IgD-negative memory B cell (primary cell): ENCODE measurements around the gene PGM2. TPM values are rescaled to one million over a fixed set of nuclear protein-coding genes. Genes with fewer than 3 reads are reported as not detected.

ENCODE experiments used
- H3K27ac Mint-ChIP-seq, 3 donors: one replicate each; pipeline ENCODE4 v1.8.0; 2020 to 2022; ENCODE audit warnings: mild to moderate bottlenecking in 3 of 3, mixed read lengths in 3 of 3, moderate library complexity in 1 of 3
- H3K27me3 Mint-ChIP-seq: one replicate; pipeline ENCODE4 v1.8.0; 2021; ENCODE audit warnings: mixed read lengths
- H3K36me3 Mint-ChIP-seq: one replicate; pipeline ENCODE4 v1.8.0; 2020; ENCODE audit warnings: mild to moderate bottlenecking, mixed read lengths
- H3K4me1 Mint-ChIP-seq, 3 donors: one replicate each; pipeline ENCODE4 v1.8.0; 2020 to 2022; ENCODE audit warnings: mixed read lengths in 3 of 3, mild to moderate bottlenecking in 1 of 3
- H3K4me3 Mint-ChIP-seq, 4 donors: one replicate each; pipeline ENCODE4 v1.8.0; 2020 to 2022; ENCODE audit warnings: mild to moderate bottlenecking in 4 of 4, mixed read lengths in 4 of 4, moderate library complexity in 3 of 4
- H3K9me3 Mint-ChIP-seq, 3 donors: one replicate each; pipeline ENCODE4 v1.8.0; 2020 to 2021; ENCODE audit warnings: mixed read lengths in 3 of 3, mild to moderate bottlenecking in 1 of 3
- polyA plus RNA-seq: library from polyadenylated mRNA; unstranded; fragments of 300-500 nt; fragmentation: Illumina TruSeq; gene quantifications from one replicate; pipeline ENCODE4 v1.2.3, GENCODE V29; 2021

PGM2 gene
- polyA plus RNA-seq, 1 donor from 2014 or later, result 19.8 TPM

DNA sequence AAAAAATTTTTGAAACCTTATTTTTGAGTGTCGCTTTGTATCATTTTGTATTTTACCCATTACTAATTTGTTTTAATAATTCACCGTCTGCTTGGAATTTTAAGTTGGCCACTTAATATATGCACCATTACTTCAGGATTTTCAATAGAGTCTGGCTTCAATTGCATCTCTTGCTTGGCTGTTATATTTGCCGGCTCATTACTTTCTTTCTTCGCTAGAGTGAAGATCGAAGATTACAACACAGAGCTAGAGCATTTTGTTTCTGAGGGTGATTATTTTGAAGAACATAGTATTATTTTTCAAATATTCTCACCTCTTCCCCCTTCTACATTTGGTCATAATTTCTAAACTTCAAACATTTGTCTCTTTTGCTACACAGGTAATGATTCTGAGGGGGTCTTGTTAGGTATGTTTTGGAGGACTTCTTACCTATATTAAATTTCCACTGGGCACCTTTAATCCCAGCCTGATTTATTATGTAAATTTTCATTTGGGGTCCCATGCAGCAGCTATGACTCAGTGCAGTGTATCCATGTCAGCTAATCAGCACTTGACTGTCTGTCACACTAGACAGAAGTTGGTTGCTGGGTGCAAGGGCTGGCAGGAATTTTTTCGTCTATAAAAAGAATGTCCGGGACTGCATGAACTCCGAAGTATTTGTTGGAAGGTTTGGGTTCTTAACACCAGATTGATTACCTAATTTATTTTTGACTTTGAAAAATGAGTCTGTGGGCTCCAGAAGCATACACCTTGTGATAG is 83.0 kb downstream of the PGM2 start:
- Mint-ChIP-seq H3K27me3 (no peaks in the 10 kb centered on the region), H3K4me1 (peaks cover 5 to 16% (median 8%) of the 10 kb centered on the region in 3 donors), H3K27ac (no peak overlapping the region), H3K9me3 (no peaks in the 10 kb centered on the region), H3K36me3 (peaks cover 6% of the 10 kb centered on the region), H3K4me3 (no peak overlapping the region)

DNA sequence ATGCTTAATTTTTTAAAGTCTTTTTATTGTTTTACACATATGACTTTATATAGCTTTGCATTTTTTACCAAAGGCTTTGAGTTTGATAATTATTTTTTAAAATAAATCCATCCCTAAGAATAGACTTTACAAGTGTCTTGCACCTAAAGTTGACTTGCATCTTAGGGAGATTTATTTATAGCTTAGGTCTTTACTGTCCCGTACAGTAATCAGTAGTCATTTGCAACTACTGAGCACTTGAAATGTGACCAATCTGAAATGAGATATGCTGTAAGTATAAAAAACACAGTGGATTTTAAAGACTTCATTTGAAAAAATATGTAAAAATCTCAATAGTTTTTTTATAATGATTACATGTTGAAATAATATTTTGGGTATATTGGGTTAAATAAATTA is 83.6 kb downstream of the PGM2 start:
- Mint-ChIP-seq H3K4me3 (no peak overlapping the region), H3K36me3 (peaks cover 6% of the 10 kb centered on the region)

More for the DNA sequence above, 83.6 kb downstream of the PGM2 start:
- Mint-ChIP-seq H3K9me3 (no peaks in the 10 kb centered on the region), H3K27ac (no peak overlapping the region), H3K27me3 (no peaks in the 10 kb centered on the region), H3K4me1 (peaks cover 5 to 13% (median 8%) of the 10 kb centered on the region in 3 donors)

Other genes starting within 250 kb of the PGM2 start
- gene RELL1, start 140.3 kb upstream of the PGM2 start, polyA plus RNA-seq, result 0.86 TPM
- 40.9 TPM for gene TBC1D1, start 64.4 kb downstream of the PGM2 start, polyA plus RNA-seq
- not detected for gene PTTG2, start 133.7 kb downstream of the PGM2 start, polyA plus RNA-seq